Activated T-helper 1 cell treated with Interleukin-2 at 50 U/mL for 16 hours (primary cell): ENCODE measurements around the gene EREG.

ENCODE experiments used
- DNase-seq: peaks from one replicate; pipeline ENCODE4 v3.0.0-alpha.2; 2020; ENCODE audit warnings: low read depth

EREG gene

DNA sequence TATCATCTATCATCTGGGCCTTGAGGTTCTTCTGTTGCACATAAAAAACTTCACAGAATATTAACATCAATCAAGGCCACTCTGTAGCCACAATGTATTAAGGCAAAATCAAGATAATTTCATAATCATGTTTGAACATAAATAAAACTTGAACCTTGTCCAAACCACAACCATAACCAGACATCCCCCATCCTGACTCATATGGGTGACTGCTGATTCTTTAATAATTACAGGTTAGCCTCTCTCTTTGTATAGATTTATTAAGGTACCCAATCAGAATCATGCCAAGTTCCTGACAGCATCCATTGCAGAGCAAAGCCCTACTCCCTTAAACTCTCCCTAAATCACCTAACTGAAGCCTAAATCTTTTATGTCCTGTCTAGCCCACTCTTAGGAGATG lies 63.3 kb downstream of the EREG start:
- DNase-seq = no peak

- DNase-seq = no peak
Observed at GRCh38 chr4:74431113-74431826, 66.3 kb downstream of the EREG start.

DNA sequence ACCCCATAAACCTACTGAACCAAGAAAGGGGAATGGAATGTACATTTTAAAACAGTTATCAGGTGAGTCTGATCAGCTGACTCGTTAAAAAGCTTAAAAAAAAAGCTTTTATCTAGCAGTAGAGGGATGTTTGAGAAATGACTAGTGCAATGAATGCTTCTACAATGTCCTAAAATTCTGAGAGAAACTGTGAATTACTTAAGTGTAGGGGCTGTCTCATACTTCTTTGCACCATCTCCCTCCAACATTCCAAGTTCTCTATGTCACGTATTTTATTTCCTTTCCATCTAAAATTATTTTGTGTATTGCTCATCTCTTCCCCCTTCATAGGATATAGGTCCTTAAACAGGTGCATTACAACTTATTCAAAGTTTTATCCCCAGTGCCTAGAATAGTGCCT lies 68.1 kb downstream of the EREG start:
- no peak for DNase-seq

DNA sequence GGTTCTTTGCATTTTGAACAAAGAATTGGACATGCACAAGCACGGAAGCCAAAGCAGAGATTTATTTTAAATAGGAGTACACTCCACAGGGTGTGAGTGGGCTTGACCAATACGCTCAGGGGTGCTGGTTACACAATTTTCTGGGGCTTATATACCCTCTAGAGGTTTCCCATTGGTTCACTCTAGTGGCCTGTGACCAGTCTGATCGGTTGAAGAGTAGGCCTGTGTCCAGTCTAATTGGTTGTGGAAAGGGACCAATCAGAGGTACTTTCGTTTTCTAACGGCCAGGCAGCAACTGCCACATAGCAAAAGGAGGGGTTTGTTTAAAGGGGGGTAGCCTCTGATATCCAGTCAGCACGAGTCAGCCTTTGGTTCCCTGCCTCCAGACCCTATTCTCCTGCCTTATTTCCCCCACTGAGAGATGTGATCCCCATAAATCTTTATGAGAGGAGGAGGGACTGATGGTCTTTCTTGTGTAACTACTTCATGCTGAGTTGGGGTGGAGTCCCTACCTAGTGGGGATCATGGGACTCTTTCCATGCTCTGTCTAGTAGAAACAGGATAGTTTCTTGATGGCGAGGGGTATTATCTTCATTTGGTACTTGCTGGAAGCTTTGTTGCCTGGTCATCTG lies 68.7 kb downstream of the EREG start:
- no peak for DNase-seq

- DNase-seq = no peak
Observed at GRCh38 chr4:74435296-74435695, 70.4 kb downstream of the EREG start.

DNA sequence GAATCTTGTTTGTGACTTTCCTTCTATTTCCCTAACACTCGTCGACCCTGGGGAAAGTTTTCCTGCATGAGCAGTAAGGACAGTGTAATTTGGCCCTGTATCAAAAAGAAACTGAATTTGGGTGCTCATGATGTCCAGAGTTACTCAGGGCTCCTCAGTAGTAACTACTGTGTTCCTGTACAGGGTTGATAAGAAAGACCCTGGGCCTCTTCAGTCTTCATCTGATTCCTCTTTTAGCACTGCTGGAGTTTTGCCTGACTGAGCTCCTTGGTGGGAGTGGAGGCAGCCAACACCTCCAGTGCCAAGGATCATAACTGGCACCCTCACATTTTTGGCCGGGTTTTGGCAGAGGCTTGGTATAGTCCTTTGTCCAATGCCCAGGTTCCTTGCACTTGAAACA lies 72.9 kb downstream of the EREG start:
- DNase-seq = no peak
